RWPE2 (cell line): Measurements from ENCODE around the gene SMG1.

Source experiments
- ATAC-seq: fragments of 200-7000 bp; cut with Tn5 transposase; 3 replicates; pipeline ENCODE4 v1.9.1; 2021; ENCODE audit warnings: low read depth
- DNase-seq: peaks from one replicate; pipeline ENCODE4 v3.0.0-alpha.2; 2020; ENCODE audit warnings: low spot score
- H3K27ac ChIP-seq: fragments of 450-650 bp; 2 replicates; pipeline ENCODE4 v1.5.1; 2017; ENCODE audit warnings: mild to moderate bottlenecking; ENCODE audit not compliant: poor library complexity, severe bottlenecking
- H3K27me3 ChIP-seq: fragments of 250-450 bp; sonication (Bioruptor Pico); 2 replicates; pipeline ENCODE4 v1.5.1; 2021; ENCODE audit warnings: mild to moderate bottlenecking, moderate library complexity; ENCODE audit not compliant: insufficient read depth, poor library complexity, severe bottlenecking
- H3K36me3 ChIP-seq: fragments of 250-450 bp; sonication (Bioruptor Pico); 2 replicates; pipeline ENCODE4 v1.5.1; 2020; ENCODE audit warnings: low read depth, mild to moderate bottlenecking, moderate library complexity
- H3K4me1 ChIP-seq: fragments of 250-450 bp; sonication (Bioruptor Pico); 2 replicates; pipeline ENCODE4 v1.5.1; 2021; ENCODE audit warnings: mild to moderate bottlenecking, moderate library complexity; ENCODE audit not compliant: insufficient read depth, poor library complexity, severe bottlenecking
- H3K4me3 ChIP-seq: fragments of 250-450 bp; sonication (Bioruptor Pico); 2 replicates; pipeline ENCODE4 v1.5.1; 2021; ENCODE audit warnings: mild to moderate bottlenecking, moderate library complexity; ENCODE audit not compliant: severe bottlenecking
- H3K9me3 ChIP-seq: fragments of 250-450 bp; sonication (Bioruptor Pico); 2 replicates; pipeline ENCODE4 v1.5.1; 2021; ENCODE audit warnings: mild to moderate bottlenecking, moderate library complexity; ENCODE audit not compliant: severe bottlenecking
- CTCF ChIP-seq: fragments of 450-650 bp; IDR thresholded peaks from one replicate; pipeline ENCODE4 v1.5.1; 2017; ENCODE audit warnings: mild to moderate bottlenecking, moderate library complexity; ENCODE audit not compliant: poor library complexity, severe bottlenecking

The SMG1 gene

GRCh38 chr16:18803569-18804462, 122.4 kb downstream of the SMG1 start:
- Histone ChIP-seq H3K27me3 (no peaks in the 10 kb centered on the region), H3K36me3 (peaks cover 45% of the 10 kb centered on the region), H3K27ac (peak overlapping the region; percentile 76), H3K9me3 (no peaks in the 10 kb centered on the region), H3K4me1 (peaks cover 27% of the 10 kb centered on the region), H3K4me3 (no peak overlapping the region)
- ATAC-seq (no peak), DNase-seq (no peak)
- no peak for TF ChIP-seq CTCF

GRCh38 chr16:18802767-18803343, 123.4 kb downstream of the SMG1 start:
- no peak for TF ChIP-seq CTCF
- DNase-seq, result no peak
- Histone ChIP-seq H3K4me1 (peaks cover 27% of the 10 kb centered on the region), H3K9me3 (no peaks in the 10 kb centered on the region), H3K27ac (peak overlapping the region; percentile 76), H3K36me3 (peaks cover 45% of the 10 kb centered on the region), H3K27me3 (no peaks in the 10 kb centered on the region), H3K4me3 (no peak overlapping the region)
- no peak for ATAC-seq

- ATAC-seq, result peak; percentile 94
- Histone ChIP-seq H3K27ac (peak within 1 kb of the TSS; percentile 76), H3K4me1 (peaks cover 27% of the 10 kb centered on the region), H3K9me3 (no peaks in the 10 kb centered on the region), H3K36me3 (peaks cover 49% of the 10 kb centered on the region), H3K4me3 (peak within 1 kb of the TSS; percentile 79), H3K27me3 (no peaks in the 10 kb centered on the region)
- DNase-seq, result peak; percentile 99
- peak; percentile 96 for TF ChIP-seq CTCF
These were observed 124.8 kb downstream of the SMG1 start, which contains the start of gene ARL6IP1 for GRCh38 chr16:18801145-18801972. Gene ARL6IP1, minus strand, starts transcription at chr16:18801549. Its CDS starts 83 bp downstream, at chr16:18801466.

GRCh38 chr16:18800775-18801144, 125.4 kb downstream of the SMG1 start:
- Histone ChIP-seq H3K4me3 (peak overlapping the region; percentile 79), H3K4me1 (peaks cover 27% of the 10 kb centered on the region), H3K27ac (peak overlapping the region; percentile 76), H3K36me3 (peaks cover 52% of the 10 kb centered on the region), H3K9me3 (no peaks in the 10 kb centered on the region), H3K27me3 (no peaks in the 10 kb centered on the region)
- TF ChIP-seq CTCF, result no peak
- ATAC-seq (0 out of 3 replicates have a peak, but pooled peaks have one; percentile 0), DNase-seq (no peak)
